ENCODE measurements around the gene TMEM33.

TMEM33 gene

GRCh38 chr4:41957634-41958033 is 22.4 kb downstream of the TMEM33 start:
- no peak overlapping the region for H3K27ac ChIP-seq (ENCODE audit: extremely low read depth, low read depth, low read length)
- ChIA-PET POLR2A (interaction anchor here (0.7 kb wide), 1 partner anchor 11 kb away, joined by 3 read pairs; no protein-coding TSS in a partner anchor), CTCF (interaction anchor here (0.6 to 1.7 kb wide), 7 partner anchors 9 to 728 kb away, joined by 3 to 13 read pairs (median 3); no protein-coding TSS in a partner anchor)
- H3K4me1 ChIP-seq (ENCODE audit: control insufficient read depth, insufficient read depth, low read length), result no peaks in the 10 kb centered on the region
- no peak overlapping the region for H3K4me3 ChIP-seq (ENCODE audit: low read depth, low read length)
- TF ChIP-seq ZNF510 (tag by site-specific recombination; IDR thresholded peaks at IDR 0.05; ENCODE audit: insufficient replicate concordance) (no peak), ZNF654 (tag by site-specific recombination; IDR thresholded peaks at IDR 0.05; ENCODE audit: low read depth) (peak; percentile 58), AEBP2 (tag by site-specific recombination; IDR thresholded peaks at IDR 0.05; ENCODE audit: borderline replicate concordance) (no peak), ZBTB26 (tag by site-specific recombination; optimal IDR thresholded peaks at IDR 0.05) (no peak), ZNF473 (tag by site-specific recombination; IDR thresholded peaks at IDR 0.05) (no peak), ZNF707 (tag by site-specific recombination; IDR thresholded peaks at IDR 0.05) (no peak)
- no peaks in the 10 kb centered on the region for H3K9me3 ChIP-seq (ENCODE audit: control insufficient read depth, insufficient read depth, low read depth, low read length)
- peaks cover 5 to 24% of the 10 kb centered on the region in 2 experiments; a peak in 2 of 3 replicates for H3K36me3 ChIP-seq (ENCODE audit: control insufficient read depth in 2 of 2, insufficient read depth in 1 of 2, low read length in 2 of 2)

GRCh38 chr4:41963105-41963504 is 27.9 kb downstream of the TMEM33 start:
- Histone ChIP-seq H3K4me3 (ENCODE audit: low read depth, low read length) (no peak overlapping the region), H3K9me3 (ENCODE audit: control insufficient read depth, insufficient read depth, low read depth, low read length) (no peaks in the 10 kb centered on the region), H3K36me3 (ENCODE audit: control insufficient read depth in 2 of 2, insufficient read depth in 1 of 2, low read length in 2 of 2) (no peaks in the 10 kb centered on the region), H3K27ac (ENCODE audit: extremely low read depth, low read depth, low read length) (no peak overlapping the region), H3K4me1 (ENCODE audit: control insufficient read depth, insufficient read depth, low read length) (no peaks in the 10 kb centered on the region)
- CTCF ChIA-PET, result interaction anchor here (0.7 to 1.1 kb wide), 3 partner anchors 21 to 270 kb away, joined by 3 to 4 read pairs (median 3); no protein-coding TSS in a partner anchor
- no peak for TF ChIP-seq BCL11B (tag by site-specific recombination; IDR thresholded peaks at IDR 0.05; ENCODE audit: low read depth)
- no peak for TF ChIP-seq ZBTB7A (tag by site-specific recombination; IDR thresholded peaks at IDR 0.05; ENCODE audit: low read depth)
- no peak for TF ChIP-seq ZFP41 (tag by site-specific recombination; IDR thresholded peaks at IDR 0.05; ENCODE audit: borderline replicate concordance)
- no peak for TF ChIP-seq ZNF146 (tag by site-specific recombination; IDR thresholded peaks at IDR 0.05)
- no peak for TF ChIP-seq ZNF211 (tag by site-specific recombination; IDR thresholded peaks at IDR 0.05; ENCODE audit: low read depth)
- TF ChIP-seq ZNF37A (tag by site-specific recombination; IDR thresholded peaks at IDR 0.05), result no peak
- POLR2A ChIA-PET, result no interaction called here

GRCh38 chr4:41964401-41964800 is 29.2 kb downstream of the TMEM33 start:
- H3K9me3 ChIP-seq (ENCODE audit: control insufficient read depth, insufficient read depth, low read depth, low read length), result no peaks in the 10 kb centered on the region
- CTCF ChIA-PET, result interaction anchor here (0.6 to 1.1 kb wide), 3 partner anchors 9 to 271 kb away, joined by 3 to 4 read pairs (median 3); no protein-coding TSS in a partner anchor
- H3K36me3 ChIP-seq (ENCODE audit: control insufficient read depth in 2 of 2, insufficient read depth in 1 of 2, low read length in 2 of 2), result no peaks in the 10 kb centered on the region
- H3K4me3 ChIP-seq (ENCODE audit: low read depth, low read length), result no peak overlapping the region
- H3K4me1 ChIP-seq (ENCODE audit: control insufficient read depth, insufficient read depth, low read length), result no peaks in the 10 kb centered on the region
- no peak overlapping the region for H3K27ac ChIP-seq (ENCODE audit: extremely low read depth, low read depth, low read length)
- POLR2A ChIA-PET, result interaction anchor here (0.7 kb wide), 1 partner anchor 56 kb away, joined by 7 read pairs; no protein-coding TSS in a partner anchor
- TF ChIP-seq ZNF514 (tag by site-specific recombination; IDR thresholded peaks at IDR 0.05) (no peak), MEIS1 (CRISPR knock-in tag; IDR thresholded peaks at IDR 0.05; ENCODE audit: borderline replicate concordance) (no peak), GLI2 (tag by site-specific recombination; IDR thresholded peaks at IDR 0.05; ENCODE audit: borderline replicate concordance, low read depth) (no peak), YY1 (tag by site-specific recombination; IDR thresholded peaks at IDR 0.05) (no peak), ZNF248 (tag by site-specific recombination; IDR thresholded peaks at IDR 0.05) (no peak), PRDM4 (tag by site-specific recombination; IDR thresholded peaks at IDR 0.05) (no peak), HOXC10 (CRISPR knock-in tag; IDR thresholded peaks at IDR 0.05) (no peak), ZNF398 (tag by site-specific recombination; IDR thresholded peaks at IDR 0.05) (no peak), SETDB1 (IDR thresholded peaks at IDR 0.05; ENCODE audit: insufficient read length, low read length) (no peak), ZNF544 (tag by site-specific recombination; IDR thresholded peaks at IDR 0.05) (no peak), HOXA7 (CRISPR knock-in tag; IDR thresholded peaks at IDR 0.05; ENCODE audit: borderline replicate concordance) (no peak), ZNF580 (tag by site-specific recombination; IDR thresholded peaks at IDR 0.05) (no peak), SP7 (tag by site-specific recombination; IDR thresholded peaks at IDR 0.05) (no peak), ZNF707 (tag by site-specific recombination; IDR thresholded peaks at IDR 0.05) (no peak)
